MCF 10A (cell line): ENCODE measurements around the gene CHSY3. TPM values are rescaled to one million over a fixed set of nuclear protein-coding genes. Genes with fewer than 3 reads are reported as not detected.
A peak's percentile ranks its signal among the peaks of the same experiment; 100 is the strongest.

Experiments used
- BruUV-seq: library from RNA; stranded (reverse); fragments of 400-500 nt; replicated peaks from 2 replicates; lab custom pipeline; 2021; lab: Mats Ljungman, UMichigan
- CTCF ChIA-PET: fragments of 300-600 bp; sonication (Branson Sonifier 250); formaldehyde crosslinking; extraction: SDS; loops from one replicate; lab custom pipeline; 2021; ENCODE audit warnings: antibody characterized with exemption, inconsistent platforms; lab: Yijun Ruan, JAX
- POLR2A ChIA-PET: fragments of 300-600, 350-650 bp; sonication (Branson Sonifier 250); formaldehyde crosslinking; extraction: SDS; loops from one replicate; lab custom pipeline; 2020; ENCODE audit warnings: antibody characterized with exemption, inconsistent platforms; lab: Yijun Ruan, JAX
- DNase-seq: peaks from one replicate; pipeline ENCODE4 v3.0.0-alpha.2; 2018; ENCODE audit not compliant: unreplicated experiment
- H3K27ac Mint-ChIP-seq: one replicate; pipeline ENCODE4 v1.8.0; 2022; ENCODE audit warnings: mild to moderate bottlenecking, low read depth, mixed read lengths; ENCODE audit not compliant: unreplicated experiment
- H3K27me3 Mint-ChIP-seq: one replicate; pipeline ENCODE4 v1.8.0; 2022; ENCODE audit warnings: mixed read lengths; ENCODE audit not compliant: insufficient read depth, unreplicated experiment
- H3K36me3 Mint-ChIP-seq: one replicate; pipeline ENCODE4 v1.8.0; 2022; ENCODE audit warnings: mild to moderate bottlenecking, moderate library complexity, mixed read lengths; ENCODE audit not compliant: insufficient read depth, unreplicated experiment
- H3K4me1 Mint-ChIP-seq: one replicate; pipeline ENCODE4 v1.8.0; 2022; ENCODE audit warnings: mixed read lengths; ENCODE audit not compliant: insufficient read depth, unreplicated experiment
- H3K4me3 Mint-ChIP-seq: one replicate; pipeline ENCODE4 v1.8.0; 2022; ENCODE audit warnings: mild to moderate bottlenecking, moderate library complexity, mixed read lengths; ENCODE audit not compliant: unreplicated experiment
- H3K9me3 Mint-ChIP-seq: one replicate; pipeline ENCODE4 v1.8.0; 2022; ENCODE audit warnings: mixed read lengths; ENCODE audit not compliant: unreplicated experiment
- intact Hi-C: fragments of 100-400 bp; cut with micrococcal nuclease; formaldehyde crosslinking; loops from 2 replicates; pipeline ENCODE4 v1.14.1; 2022
- total RNA-seq: library from RNA; stranded (reverse); gene quantifications from 2 replicates; pipeline ENCODE4 v1.2.3, GENCODE V29; 2022
- TF ChIP-seq, protein P1 (sequence below): fragments of 200-600 bp; IDR thresholded peaks from one replicate; pipeline ENCODE4 v1.8.0; 2022; ENCODE audit warnings: antibody characterized with exemption, mild to moderate bottlenecking; ENCODE audit not compliant: unreplicated experiment

The CHSY3 gene
- total RNA-seq, 1 experiment from 2014 or later = 0.82 TPM

DNA sequence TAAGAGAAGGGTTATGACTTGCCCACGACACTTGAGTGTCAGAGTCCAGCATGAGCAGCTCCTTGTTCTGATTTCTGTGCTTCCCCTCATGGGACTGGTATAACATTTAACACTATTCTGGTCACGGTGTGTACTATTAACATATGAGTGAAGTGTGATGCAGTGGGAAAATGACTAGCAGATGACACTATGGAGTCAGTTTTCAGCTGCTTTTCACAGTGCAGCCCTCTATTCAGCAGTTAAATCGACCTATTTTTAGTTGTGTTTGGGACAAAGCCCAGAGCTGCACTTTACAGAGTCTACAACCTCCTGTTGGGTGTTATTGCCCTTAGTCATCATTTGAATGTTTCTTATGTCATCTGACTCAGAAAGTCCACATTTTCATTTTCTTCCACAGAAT, 59.1 kb downstream of the CHSY3 start:
- Mint-ChIP-seq H3K27ac (peak overlapping the region; percentile 59), H3K27me3 (no peaks in the 10 kb centered on the region), H3K9me3 (no peaks in the 10 kb centered on the region), H3K36me3 (no peaks in the 10 kb centered on the region), H3K4me3 (peak overlapping the region; percentile 18), H3K4me1 (peaks cover 38% of the 10 kb centered on the region)
- intact Hi-C loops = no loop called here
- peak; percentile 88 for DNase-seq
- ChIA-PET CTCF (interaction anchor here (0.6 to 1.3 kb wide), 4 partner anchors 13 to 160 kb away, joined by 3 to 6 read pairs (median 5); partner anchors contain the start of gene CHSY3), POLR2A (interaction anchor here (0.6 to 0.9 kb wide), 6 partner anchors 13 to 1200 kb away, joined by 3 to 4 read pairs (median 4); partner anchors contain the start of gene CHSY3)
- BruUV-seq = no TSS peak
- TF ChIP-seq, protein P1, sequence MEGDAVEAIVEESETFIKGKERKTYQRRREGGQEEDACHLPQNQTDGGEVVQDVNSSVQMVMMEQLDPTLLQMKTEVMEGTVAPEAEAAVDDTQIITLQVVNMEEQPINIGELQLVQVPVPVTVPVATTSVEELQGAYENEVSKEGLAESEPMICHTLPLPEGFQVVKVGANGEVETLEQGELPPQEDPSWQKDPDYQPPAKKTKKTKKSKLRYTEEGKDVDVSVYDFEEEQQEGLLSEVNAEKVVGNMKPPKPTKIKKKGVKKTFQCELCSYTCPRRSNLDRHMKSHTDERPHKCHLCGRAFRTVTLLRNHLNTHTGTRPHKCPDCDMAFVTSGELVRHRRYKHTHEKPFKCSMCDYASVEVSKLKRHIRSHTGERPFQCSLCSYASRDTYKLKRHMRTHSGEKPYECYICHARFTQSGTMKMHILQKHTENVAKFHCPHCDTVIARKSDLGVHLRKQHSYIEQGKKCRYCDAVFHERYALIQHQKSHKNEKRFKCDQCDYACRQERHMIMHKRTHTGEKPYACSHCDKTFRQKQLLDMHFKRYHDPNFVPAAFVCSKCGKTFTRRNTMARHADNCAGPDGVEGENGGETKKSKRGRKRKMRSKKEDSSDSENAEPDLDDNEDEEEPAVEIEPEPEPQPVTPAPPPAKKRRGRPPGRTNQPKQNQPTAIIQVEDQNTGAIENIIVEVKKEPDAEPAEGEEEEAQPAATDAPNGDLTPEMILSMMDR = no peak

DNA sequence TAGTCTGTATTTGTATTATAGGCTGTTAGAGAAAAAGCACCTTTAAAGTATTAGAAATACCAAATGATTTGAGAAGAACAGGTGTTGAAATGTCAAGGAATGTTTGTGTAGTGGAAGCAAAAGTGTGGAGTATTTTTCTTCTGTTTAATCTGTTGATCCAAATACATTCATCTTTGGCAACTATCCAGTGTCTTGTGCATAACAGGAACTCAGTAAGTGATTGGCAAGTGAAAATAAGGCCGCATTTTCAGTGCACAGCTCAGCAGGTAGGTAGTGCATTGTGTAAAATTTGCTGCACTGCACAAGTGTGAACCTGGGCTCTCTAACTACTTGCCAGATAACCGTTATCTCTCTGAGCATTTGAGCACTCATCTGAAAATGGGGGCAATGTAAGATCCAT, 61.8 kb downstream of the CHSY3 start:
- no TSS peak for BruUV-seq
- POLR2A ChIA-PET = interaction anchor here (1.0 kb wide), 1 partner anchor 10 kb away, joined by 4 read pairs; no protein-coding TSS in a partner anchor
- H3K27me3 Mint-ChIP-seq = no peaks in the 10 kb centered on the region
- H3K27ac Mint-ChIP-seq = no peak overlapping the region
- intact Hi-C loops = no loop called here
- CTCF ChIA-PET = no interaction called here
- no peaks in the 10 kb centered on the region for H3K36me3 Mint-ChIP-seq
- TF ChIP-seq, protein P1 = no peak
- no peaks in the 10 kb centered on the region for H3K9me3 Mint-ChIP-seq
- DNase-seq = no peak
- no peak overlapping the region for H3K4me3 Mint-ChIP-seq
- peaks cover 45% of the 10 kb centered on the region for H3K4me1 Mint-ChIP-seq

DNA sequence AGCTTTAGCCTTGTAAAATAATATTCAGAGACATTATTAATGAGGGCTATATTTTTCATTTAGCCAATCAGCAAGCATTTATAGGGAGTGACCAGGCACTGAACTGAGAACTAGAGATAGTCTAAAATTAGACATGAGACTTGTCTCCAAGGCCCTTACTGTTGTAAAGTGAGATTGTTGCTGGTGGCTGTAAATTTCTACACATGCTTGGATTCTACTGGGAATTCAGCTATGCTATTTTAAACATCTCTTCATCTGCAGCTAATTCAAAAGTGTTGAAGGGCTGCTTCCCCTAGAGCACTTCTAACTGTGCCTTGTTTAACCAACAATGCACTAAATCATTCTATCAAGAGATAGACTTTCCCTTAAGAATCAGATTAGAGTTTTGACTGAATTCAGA, 67.4 kb downstream of the CHSY3 start:
- BruUV-seq = no TSS peak
- DNase-seq = no peak
- Mint-ChIP-seq H3K27me3 (no peaks in the 10 kb centered on the region), H3K27ac (no peak overlapping the region), H3K4me3 (no peak overlapping the region), H3K9me3 (no peaks in the 10 kb centered on the region), H3K36me3 (no peaks in the 10 kb centered on the region), H3K4me1 (peaks cover 7% of the 10 kb centered on the region)
- ChIA-PET CTCF (no interaction called here), POLR2A (no interaction called here)
- intact Hi-C loops = no loop called here
- TF ChIP-seq, protein P1 = no peak

DNA sequence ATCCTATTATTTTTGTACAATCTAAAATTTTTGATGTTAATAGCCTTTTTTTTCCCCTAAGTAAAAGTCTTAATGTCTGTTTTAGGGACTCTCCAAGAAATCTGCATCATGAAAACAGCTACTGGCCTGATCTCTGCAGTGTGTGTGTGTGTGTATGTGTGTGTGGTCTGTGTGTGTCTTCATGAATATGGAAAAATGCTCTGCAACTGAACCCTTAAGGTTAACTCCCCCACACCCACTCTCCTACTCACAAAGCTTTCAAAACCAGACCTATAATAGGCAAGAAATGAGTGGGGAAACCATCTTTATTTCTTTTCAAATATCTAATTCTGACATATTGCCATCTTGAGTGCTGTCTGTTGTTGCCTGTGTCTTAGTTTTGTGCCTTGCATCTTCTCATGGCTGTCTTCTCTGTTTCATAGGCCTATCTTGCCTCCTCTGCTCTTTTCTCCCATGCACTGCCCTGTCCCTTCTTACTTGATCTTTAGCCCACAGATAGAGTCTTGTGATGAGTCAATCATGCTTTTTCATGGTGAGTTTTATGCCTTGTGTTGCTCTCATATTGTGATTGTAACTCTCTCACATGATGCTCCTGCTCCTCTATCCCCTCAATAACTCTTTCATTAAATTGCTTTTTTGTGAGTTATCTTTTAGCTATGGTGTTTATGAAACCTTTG, 68.3 kb downstream of the CHSY3 start:
- H3K4me1 Mint-ChIP-seq = peaks cover 7% of the 10 kb centered on the region
- H3K4me3 Mint-ChIP-seq = no peak overlapping the region
- TF ChIP-seq, protein P1 = no peak
- ChIA-PET POLR2A (interaction anchor here (1.1 kb wide), 1 partner anchor 19 kb away, joined by 3 read pairs; no protein-coding TSS in a partner anchor), CTCF (no interaction called here)
- no TSS peak for BruUV-seq
- no peak overlapping the region for H3K27ac Mint-ChIP-seq
- no peak for DNase-seq
- H3K9me3 Mint-ChIP-seq = no peaks in the 10 kb centered on the region
- intact Hi-C loops = no loop called here
- no peaks in the 10 kb centered on the region for H3K27me3 Mint-ChIP-seq
- H3K36me3 Mint-ChIP-seq = no peaks in the 10 kb centered on the region
